K562 (cell line): ENCODE results near the gene NTM. TPM values are rescaled to one million over a fixed set of nuclear protein-coding genes. Genes with fewer than 3 reads are reported as not detected.

ENCODE experiments used
- ATAC-seq: fragments of 200-7000 bp; cut with Tn5 transposase; 3 replicates; pipeline ENCODE4 v1.9.1; 2020; ENCODE audit warnings: moderate library complexity
- BruUV-seq: library from RNA; stranded (reverse); fragments of 400-500 nt; replicated peaks from 2 replicates; lab custom pipeline; 2021; lab: Mats Ljungman, UMichigan
- CTCF ChIA-PET: fragments of 300-600 bp; formaldehyde crosslinking; extraction: SDS; loops from one replicate; lab custom pipeline; 2021; ENCODE audit warnings: low intra/inter-chr PET ratio; lab: Yijun Ruan, JAX
- POLR2A ChIA-PET: fragments of 300-600, 350-650 bp; sonication (Branson Sonifier 250); formaldehyde crosslinking; extraction: SDS; loops from one replicate; lab custom pipeline; 2021; ENCODE audit warnings: antibody characterized with exemption, inconsistent platforms; lab: Yijun Ruan, JAX
- DNase-seq, 4 experiments: peaks; one replicate each; pipeline versions ENCODE4 v3.0.0 to v3.0.0-alpha.2; 2011 to 2018; ENCODE audit warnings: low spot score in 3 of 4, mixed read lengths in 3 of 4; ENCODE audit errors: extremely low read depth in 1 of 4
- FAIRE-seq: peaks from 2 replicates; lab custom pipeline; 2011; peaks lifted over from hg19 to GRCh38; lab: Jason Lieb, UNC
- H2AFZ ChIP-seq: 2 replicates; pipeline ENCODE4 v1.6.0; 2011; ENCODE audit warnings: low read depth, low read length, control low read depth, inconsistent platforms
- H3K27ac ChIP-seq: fragments of 200-600 bp; 3 replicates; pipeline ENCODE4 v1.8.0; 2011; ENCODE audit warnings: low read depth, mild to moderate bottlenecking, control low read depth, inconsistent platforms, low read length, moderate library complexity, mixed read lengths; ENCODE audit errors: extremely low read depth
- H3K27me3 ChIP-seq, 2 experiments: fragments of 300-600 bp in 1 of 2; 2 replicates in 1 of 2; 3 replicates in 1 of 2; pipeline versions ENCODE4 v1.6.0 to v1.8.0; 2011; ENCODE audit warnings: inconsistent platforms in 2 of 2, low read length in 2 of 2, mild to moderate bottlenecking in 1 of 2, mixed read lengths in 1 of 2, moderate library complexity in 1 of 2; ENCODE audit not compliant: control insufficient read depth in 2 of 2, insufficient read depth in 2 of 2
- H3K36me3 ChIP-seq: fragments of 300-600 bp; 3 replicates; pipeline ENCODE4 v1.8.0; 2011; ENCODE audit warnings: mild to moderate bottlenecking, low read length, inconsistent platforms; ENCODE audit not compliant: control insufficient read depth, insufficient read depth
- H3K4me1 ChIP-seq, 2 experiments: fragments of 200-600 bp in 1 of 2; replicated peaks in 1 of 2; 2 replicates in 1 of 2; 3 replicates in 1 of 2; pipeline versions ENCODE4 v1.5.1 to v1.8.0; 2011; ENCODE audit warnings: inconsistent platforms in 2 of 2, low read length in 2 of 2, mild to moderate bottlenecking in 1 of 2, mixed read lengths in 1 of 2, moderate library complexity in 1 of 2; ENCODE audit not compliant: control insufficient read depth in 2 of 2, insufficient read depth in 2 of 2
- H3K4me2 ChIP-seq: 2 replicates; pipeline ENCODE4 v1.6.1; 2011; ENCODE audit warnings: low read length, control low read depth, inconsistent platforms, mixed read lengths; ENCODE audit not compliant: insufficient read depth
- H3K4me3 ChIP-seq: fragments of 200-600 bp; sonication (generic), shearing (Covaris generic); 2 replicates; pipeline ENCODE4 v1.5.1; 2016; ENCODE audit warnings: control low read depth, inconsistent platforms
- H3K79me2 ChIP-seq: fragments of 200-600 bp; 3 replicates; pipeline ENCODE4 v1.8.0; 2011; ENCODE audit warnings: low read length, inconsistent platforms; ENCODE audit not compliant: control insufficient read depth, insufficient read depth
- H3K9ac ChIP-seq, 2 experiments: 2 replicates each; pipeline versions ENCODE4 v1.6.0 to v1.6.1; 2011; ENCODE audit warnings: low read depth in 2 of 2, low read length in 2 of 2, control low read depth in 1 of 2, inconsistent platforms in 1 of 2, mild to moderate bottlenecking in 1 of 2, mixed read lengths in 1 of 2; ENCODE audit not compliant: insufficient read depth in 1 of 2
- H3K9me1 ChIP-seq: one replicate; pipeline ENCODE4 v1.6.0; 2011; ENCODE audit warnings: inconsistent platforms, mild to moderate bottlenecking, low read length, moderate library complexity; ENCODE audit not compliant: control insufficient read depth, insufficient read depth
- H3K9me3 ChIP-seq: replicated peaks from 2 replicates; pipeline ENCODE4 v1.5.1; 2011; ENCODE audit warnings: low read depth, low read length, inconsistent platforms; ENCODE audit not compliant: control insufficient read depth, insufficient read depth
- H4K20me1 ChIP-seq: replicated peaks from 2 replicates; pipeline ENCODE4 v1.6.1; 2011; ENCODE audit warnings: low read length, inconsistent platforms, mixed read lengths; ENCODE audit not compliant: control insufficient read depth, insufficient read depth
- FOXP1 ChIP-seq: sonication (generic); formaldehyde crosslinking; IDR thresholded peaks from 2 replicates; pipeline ENCODE4 v1.8.0; 2022; ENCODE audit warnings: mild to moderate bottlenecking, missing genetic modification reagents
- HMG20A ChIP-seq: fragments of 450-650 bp; formaldehyde crosslinking; conservative IDR thresholded peaks from 2 replicates; pipeline ENCODE4 v1.4.0; 2020; ENCODE audit warnings: mild to moderate bottlenecking, mixed read lengths
- HNRNPLL ChIP-seq: fragments of 200-400 bp; formaldehyde crosslinking; IDR thresholded peaks from 2 replicates; pipeline ENCODE4 v1.6.1; 2017; ENCODE audit warnings: low read length, low read depth, mild to moderate bottlenecking; ENCODE audit not compliant: poor library complexity, severe bottlenecking
- JUNB ChIP-seq: fragments of 450-650 bp; formaldehyde crosslinking; conservative IDR thresholded peaks from 2 replicates; pipeline ENCODE4 v1.4.0; 2020; ENCODE audit warnings: mild to moderate bottlenecking
- JUND ChIP-seq, 2 experiments: IDR thresholded peaks; 2 replicates in 1 of 2; 3 replicates in 1 of 2; pipeline ENCODE4 v1.6.1; 2011; ENCODE audit warnings: borderline replicate concordance in 2 of 2, low read depth in 2 of 2, low read length in 2 of 2, improper control_type of control experiment in 1 of 2, missing biosample characterization in 1 of 2, missing genetic modification characterization in 1 of 2, missing genetic modification reagents in 1 of 2
- SNIP1 ChIP-seq: fragments of 450-650 bp; IDR thresholded peaks from 2 replicates; pipeline ENCODE4 v1.7.1; 2017; ENCODE audit warnings: low read depth, mild to moderate bottlenecking
- WGBS: fragments of 100-300 bp; shearing (Covaris generic); methylation state at CpG from one replicate; pipeline ENCODE4 v1.1.6; 2016; ENCODE audit warnings: low coverage, mixed read lengths; ENCODE audit not compliant: insufficient coverage; ENCODE audit errors: missing lambda C conversion rate; 5-methylcytosine and 5-hydroxymethylcytosine counted together
- in situ Hi-C: fragments of 300-500 bp; cut with MboI; formaldehyde crosslinking; loops from 4 replicates; pipeline ENCODE4 v1.15.0; 2018; ENCODE audit warnings: inconsistent platforms, mixed read lengths
- intact Hi-C: fragments of 100-400 bp; cut with micrococcal nuclease; formaldehyde crosslinking; loops from 2 replicates; pipeline ENCODE4 v1.14.2; 2022
- polyA plus RNA-seq, 8 experiments: library from polyadenylated mRNA; depleted of rRNA in 4 of 8; stranded (reverse) in 5 of 8; unstranded in 3 of 8; fragments of >200 nt; fragmentation: Nextera tagmentation in 2 of 8; fragmentation: Illumina TruSeq in 1 of 8; extraction: Ambion mirVana in 2 of 8; extraction: Trizol in 1 of 8; gene quantifications; 2 replicates each; pipeline versions ENCODE4 v1.2.1 to v1.2.3, GENCODE V29; 2011 to 2014; ENCODE audit warnings: inconsistent platforms in 1 of 8, missing spikeins in 1 of 8
- total RNA-seq, 7 experiments: library from RNA; depleted of rRNA in 6 of 7; stranded (reverse); fragments of >200 nt in 6 of 7; fragmentation: Illumina TruSeq in 2 of 7; extraction: Trizol in 2 of 7; gene quantifications; 2 replicates each; pipeline versions ENCODE4 v1.2.1 to v1.2.3, GENCODE V29; 2011 to 2021; ENCODE audit warnings: low replicate concordance in 1 of 7
- TF ChIP-seq, protein P1 (sequence below), 2 experiments: fragments of 450-650 bp; formaldehyde crosslinking in 1 of 2; IDR thresholded peaks; 2 replicates each; pipeline versions ENCODE4 v1.4.0 to v1.6.1; 2014 to 2020; ENCODE audit warnings: mild to moderate bottlenecking in 2 of 2, borderline replicate concordance in 1 of 2, low read depth in 1 of 2
- TF ChIP-seq, protein P2 (sequence below): fragments of 150-350 bp; IDR thresholded peaks from 2 replicates; pipeline ENCODE4 v1.6.1; 2014; ENCODE audit warnings: low read depth, mild to moderate bottlenecking, low read length, borderline replicate concordance

NTM gene
- total and polyA plus RNA-seq, 9 of the 15 experiments (the other 6 are each of a cell fraction or from before 2014, with no cell fraction given) = not detected

DNA sequence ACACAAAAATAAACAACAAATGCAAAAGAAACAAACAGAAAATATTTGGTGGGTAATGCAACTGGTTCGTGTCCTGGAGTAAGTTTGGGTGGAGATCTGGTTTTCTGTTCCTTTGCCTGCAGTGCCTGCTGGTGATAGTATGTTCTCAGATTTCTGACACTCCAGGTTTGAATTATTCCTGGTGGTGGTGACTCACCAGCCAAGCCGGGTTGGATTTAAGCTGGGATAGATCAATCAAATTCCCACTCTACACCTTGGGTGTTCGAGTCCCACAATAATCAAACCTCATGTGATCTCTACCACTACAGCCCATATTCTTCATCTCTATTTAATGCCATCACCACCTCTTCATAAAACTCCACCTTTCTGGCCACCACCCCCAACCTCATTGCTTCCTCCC, 421.8 kb downstream of the NTM start (continued):
- TF ChIP-seq, protein P1, sequence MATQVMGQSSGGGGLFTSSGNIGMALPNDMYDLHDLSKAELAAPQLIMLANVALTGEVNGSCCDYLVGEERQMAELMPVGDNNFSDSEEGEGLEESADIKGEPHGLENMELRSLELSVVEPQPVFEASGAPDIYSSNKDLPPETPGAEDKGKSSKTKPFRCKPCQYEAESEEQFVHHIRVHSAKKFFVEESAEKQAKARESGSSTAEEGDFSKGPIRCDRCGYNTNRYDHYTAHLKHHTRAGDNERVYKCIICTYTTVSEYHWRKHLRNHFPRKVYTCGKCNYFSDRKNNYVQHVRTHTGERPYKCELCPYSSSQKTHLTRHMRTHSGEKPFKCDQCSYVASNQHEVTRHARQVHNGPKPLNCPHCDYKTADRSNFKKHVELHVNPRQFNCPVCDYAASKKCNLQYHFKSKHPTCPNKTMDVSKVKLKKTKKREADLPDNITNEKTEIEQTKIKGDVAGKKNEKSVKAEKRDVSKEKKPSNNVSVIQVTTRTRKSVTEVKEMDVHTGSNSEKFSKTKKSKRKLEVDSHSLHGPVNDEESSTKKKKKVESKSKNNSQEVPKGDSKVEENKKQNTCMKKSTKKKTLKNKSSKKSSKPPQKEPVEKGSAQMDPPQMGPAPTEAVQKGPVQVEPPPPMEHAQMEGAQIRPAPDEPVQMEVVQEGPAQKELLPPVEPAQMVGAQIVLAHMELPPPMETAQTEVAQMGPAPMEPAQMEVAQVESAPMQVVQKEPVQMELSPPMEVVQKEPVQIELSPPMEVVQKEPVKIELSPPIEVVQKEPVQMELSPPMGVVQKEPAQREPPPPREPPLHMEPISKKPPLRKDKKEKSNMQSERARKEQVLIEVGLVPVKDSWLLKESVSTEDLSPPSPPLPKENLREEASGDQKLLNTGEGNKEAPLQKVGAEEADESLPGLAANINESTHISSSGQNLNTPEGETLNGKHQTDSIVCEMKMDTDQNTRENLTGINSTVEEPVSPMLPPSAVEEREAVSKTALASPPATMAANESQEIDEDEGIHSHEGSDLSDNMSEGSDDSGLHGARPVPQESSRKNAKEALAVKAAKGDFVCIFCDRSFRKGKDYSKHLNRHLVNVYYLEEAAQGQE (IDR thresholded peaks at IDR 0.05; ENCODE audit: borderline replicate concordance) = no peak
- TF ChIP-seq, protein P1 (CRISPR knock-in tag; IDR thresholded peaks at IDR 0.05; ENCODE audit: low read depth) = no peak
- TF ChIP-seq, all 486 proteins: peak for 0

DNA sequence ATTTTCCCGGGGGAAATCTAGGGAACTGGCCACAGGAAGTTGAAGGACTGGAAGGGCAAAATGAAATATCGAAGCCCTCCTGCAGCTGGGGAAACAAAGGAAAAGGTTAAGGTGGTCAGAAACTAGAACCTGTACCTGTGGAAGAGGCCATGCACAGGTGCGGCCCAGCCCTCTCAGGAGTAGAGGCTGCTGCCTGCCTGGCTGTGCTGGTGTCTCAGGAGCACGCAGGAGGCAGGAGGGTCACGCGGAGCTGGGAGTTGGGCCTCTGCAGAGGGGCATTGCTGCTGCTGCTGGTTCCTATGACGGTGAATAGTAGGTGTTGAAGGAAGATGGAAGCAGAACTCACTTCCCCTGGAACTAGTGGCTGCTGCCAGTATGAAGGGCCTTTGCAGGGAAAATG, 425.7 kb downstream of the NTM start:
- 4% methylated on average over 5 of the region's 7 CpGs for WGBS
- in situ Hi-C loops = no loop called here
- TF ChIP-seq, protein P2, sequence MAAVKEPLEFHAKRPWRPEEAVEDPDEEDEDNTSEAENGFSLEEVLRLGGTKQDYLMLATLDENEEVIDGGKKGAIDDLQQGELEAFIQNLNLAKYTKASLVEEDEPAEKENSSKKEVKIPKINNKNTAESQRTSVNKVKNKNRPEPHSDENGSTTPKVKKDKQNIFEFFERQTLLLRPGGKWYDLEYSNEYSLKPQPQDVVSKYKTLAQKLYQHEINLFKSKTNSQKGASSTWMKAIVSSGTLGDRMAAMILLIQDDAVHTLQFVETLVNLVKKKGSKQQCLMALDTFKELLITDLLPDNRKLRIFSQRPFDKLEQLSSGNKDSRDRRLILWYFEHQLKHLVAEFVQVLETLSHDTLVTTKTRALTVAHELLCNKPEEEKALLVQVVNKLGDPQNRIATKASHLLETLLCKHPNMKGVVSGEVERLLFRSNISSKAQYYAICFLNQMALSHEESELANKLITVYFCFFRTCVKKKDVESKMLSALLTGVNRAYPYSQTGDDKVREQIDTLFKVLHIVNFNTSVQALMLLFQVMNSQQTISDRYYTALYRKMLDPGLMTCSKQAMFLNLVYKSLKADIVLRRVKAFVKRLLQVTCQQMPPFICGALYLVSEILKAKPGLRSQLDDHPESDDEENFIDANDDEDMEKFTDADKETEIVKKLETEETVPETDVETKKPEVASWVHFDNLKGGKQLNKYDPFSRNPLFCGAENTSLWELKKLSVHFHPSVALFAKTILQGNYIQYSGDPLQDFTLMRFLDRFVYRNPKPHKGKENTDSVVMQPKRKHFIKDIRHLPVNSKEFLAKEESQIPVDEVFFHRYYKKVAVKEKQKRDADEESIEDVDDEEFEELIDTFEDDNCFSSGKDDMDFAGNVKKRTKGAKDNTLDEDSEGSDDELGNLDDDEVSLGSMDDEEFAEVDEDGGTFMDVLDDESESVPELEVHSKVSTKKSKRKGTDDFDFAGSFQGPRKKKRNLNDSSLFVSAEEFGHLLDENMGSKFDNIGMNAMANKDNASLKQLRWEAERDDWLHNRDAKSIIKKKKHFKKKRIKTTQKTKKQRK = no peak
- TF ChIP-seq JUNB = no peak
- no peak for TF ChIP-seq HMG20A (CRISPR knock-in tag)
- no peak for TF ChIP-seq SNIP1
- TF ChIP-seq FOXP1 = no peak
- no peak for TF ChIP-seq HNRNPLL
- no peak for TF ChIP-seq JUND (IDR thresholded peaks at IDR 0.05; ENCODE audit: borderline replicate concordance, low read depth, low read length)
- TF ChIP-seq JUND (tag; IDR thresholded peaks at IDR 0.05; ENCODE audit: borderline replicate concordance, low read depth, low read length) = no peak

More for the DNA sequence above, 425.7 kb downstream of the NTM start:
- ATAC-seq (no peak), DNase-seq (no peak), FAIRE-seq (no peak)
- Histone ChIP-seq H3K4me1 (no peaks in the 10 kb centered on the region), H3K4me2 (no peak overlapping the region), H3K27ac (no peak overlapping the region), H3K9me1 (no peaks in the 10 kb centered on the region), H3K9me3 (no peaks in the 10 kb centered on the region), H3K9ac (no peak overlapping the region), H3K27me3 (no peaks in the 10 kb centered on the region), H2AFZ (no peak overlapping the region), H3K79me2 (no peaks in the 10 kb centered on the region), H3K4me3 (no peak overlapping the region), H4K20me1 (no peaks in the 10 kb centered on the region), H3K36me3 (no peaks in the 10 kb centered on the region)
- BruUV-seq = no TSS peak
- ChIA-PET POLR2A (interaction anchor here (0.6 kb wide), 1 partner anchor 89 kb away, joined by 3 read pairs; no protein-coding TSS in a partner anchor), CTCF (no interaction called here)
- intact Hi-C loops = no loop called here
